GM11168 (cell line): ENCODE results near the gene TTLL11.
"Not testable (repeated sequence)": the region's sequence is repeated elsewhere in the genome, so short reads cannot be mapped to it uniquely, and the experiment has no call there.

ENCODE experiments used
- in situ Hi-C: fragments of 300-500 bp; cut with MboI; formaldehyde crosslinking; loops from one replicate; pipeline ENCODE4 v1.12.0; 2022; ENCODE audit warnings: low sequenced_read_pairs; ENCODE audit not compliant: unreplicated experiment

Gene TTLL11

DNA sequence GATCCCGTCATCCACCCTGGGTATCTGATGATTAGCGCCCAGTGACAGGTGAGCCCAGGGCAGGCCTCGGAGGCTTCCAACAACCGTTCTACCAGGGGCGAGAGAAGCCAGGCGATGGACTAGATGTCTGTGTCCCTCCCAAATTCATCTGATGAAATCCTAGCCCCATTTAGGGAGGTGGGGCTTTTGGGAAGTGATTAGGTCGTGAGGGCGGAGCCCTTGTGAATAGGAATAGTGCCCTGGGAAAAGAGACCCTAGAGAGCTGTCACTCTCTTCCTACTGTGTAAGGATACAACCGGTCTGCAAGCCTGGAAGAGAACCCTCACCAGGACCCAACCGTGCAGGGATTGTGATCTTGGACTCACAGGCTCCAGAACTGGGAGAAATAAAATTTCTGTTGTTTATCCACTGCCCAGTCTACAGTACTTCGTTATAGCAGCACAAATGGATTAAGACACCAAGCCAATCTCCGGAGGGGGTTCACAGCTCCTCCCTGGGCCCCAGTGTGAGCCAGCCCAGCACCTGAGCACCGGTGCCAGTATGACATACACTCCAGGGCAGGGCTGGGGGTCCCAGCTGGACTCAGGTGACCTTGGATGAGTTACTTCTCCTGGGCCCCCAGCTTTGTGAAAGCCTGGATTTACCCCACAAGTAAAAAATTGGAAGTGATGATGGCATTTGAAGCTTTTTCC, 279.4 kb downstream of the TTLL11 start:
- in situ Hi-C loops = no loop called here

DNA sequence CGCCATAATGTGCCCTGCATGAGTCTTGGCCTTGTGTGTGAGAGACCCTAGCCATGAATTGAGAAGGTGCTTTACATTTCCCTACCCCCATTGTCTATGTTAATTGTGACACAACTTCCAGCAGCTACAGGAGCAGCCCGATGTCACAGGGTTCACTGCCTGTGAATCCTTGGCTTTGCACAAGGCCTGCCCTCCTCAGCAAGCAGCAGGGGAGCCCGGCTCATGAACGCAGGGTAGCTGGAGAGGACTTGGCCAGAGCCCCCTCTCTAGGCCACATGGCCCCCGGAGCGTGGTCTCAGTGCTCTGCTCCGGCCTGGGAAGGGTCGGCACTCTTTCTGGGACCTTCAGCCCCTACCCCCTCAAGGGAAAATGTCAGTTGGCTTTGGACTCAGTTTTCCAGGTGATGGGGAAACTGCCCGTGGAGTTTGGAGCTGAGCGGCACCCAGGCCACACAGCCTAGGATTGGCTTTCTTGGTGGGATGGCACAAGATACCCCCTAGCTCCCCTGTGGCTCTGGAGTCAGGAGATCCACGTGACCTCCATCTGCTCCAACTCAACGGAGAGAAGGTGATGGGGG, 280.9 kb downstream of the TTLL11 start:
- in situ Hi-C loops = no loop called here

GRCh38 chr9:121811751-121812150, 281.4 kb downstream of the TTLL11 start:
- in situ Hi-C loops = no loop called here

GRCh38 chr9:121811140-121811539, 282.0 kb downstream of the TTLL11 start:
- in situ Hi-C loops = no loop called here

DNA sequence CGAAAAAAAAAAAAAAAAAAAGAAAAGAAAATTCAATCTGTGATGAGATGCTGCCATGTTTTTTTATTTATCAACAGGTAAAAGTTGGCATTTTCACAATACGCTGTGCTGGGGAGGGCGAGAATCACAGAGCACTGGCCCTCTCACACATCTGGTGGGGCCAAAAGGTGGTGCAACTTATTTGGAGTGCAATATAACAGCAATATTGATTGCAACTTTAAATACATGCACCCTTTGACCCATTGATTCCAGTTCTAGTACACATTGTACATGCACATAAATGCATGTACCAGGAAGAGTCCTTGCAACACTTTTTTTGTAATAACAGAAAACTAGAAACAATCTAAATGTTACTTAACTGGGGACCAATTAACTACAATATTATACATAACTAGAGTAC, 282.6 kb downstream of the TTLL11 start:
- in situ Hi-C loops = no loop called here

GRCh38 chr9:121809356-121810050, 283.6 kb downstream of the TTLL11 start:
- in situ Hi-C loops = no loop called here

GRCh38 chr9:121808781-121809180, 284.3 kb downstream of the TTLL11 start:
- in situ Hi-C loops = no loop called here

GRCh38 chr9:121807823-121808278, 285.3 kb downstream of the TTLL11 start:
- in situ Hi-C loops = no loop called here

DNA sequence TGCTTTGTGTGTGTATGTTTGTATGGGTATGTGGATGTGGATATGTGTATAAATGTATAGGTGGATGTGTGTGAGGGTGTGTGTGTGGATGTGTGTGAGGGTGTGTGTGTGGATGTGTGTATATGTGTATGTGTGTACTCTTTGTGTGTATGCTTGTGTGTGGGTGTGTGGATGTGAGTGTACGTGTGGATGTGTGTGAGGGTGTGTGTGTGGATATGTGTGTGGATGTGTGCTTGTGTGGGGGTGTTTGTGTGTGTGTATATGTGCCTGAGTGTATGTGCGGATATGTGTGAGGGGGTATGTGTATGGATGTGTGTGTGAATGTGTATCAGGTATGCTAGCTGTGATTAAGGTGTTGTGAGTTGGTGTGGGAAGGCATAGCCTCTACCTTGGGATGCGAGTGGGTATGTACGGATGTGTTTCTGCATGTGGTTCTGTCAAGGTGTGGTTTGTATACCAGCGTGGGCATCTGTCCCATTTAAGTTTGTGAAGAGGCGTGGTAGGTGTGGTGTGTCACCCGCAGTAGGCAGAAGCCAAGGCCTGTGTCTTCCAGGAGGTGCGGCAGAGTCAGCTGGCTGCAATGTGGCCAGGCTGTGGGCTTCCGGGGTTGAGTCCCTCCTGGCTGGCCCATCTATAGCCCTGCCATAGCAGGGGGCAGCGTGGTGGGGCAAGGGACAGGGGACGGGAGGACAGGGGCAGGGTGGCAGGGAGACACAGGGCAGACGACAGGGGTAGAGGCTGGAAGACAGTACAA, 285.9 kb downstream of the TTLL11 start:
- in situ Hi-C loops = no loop called here

DNA sequence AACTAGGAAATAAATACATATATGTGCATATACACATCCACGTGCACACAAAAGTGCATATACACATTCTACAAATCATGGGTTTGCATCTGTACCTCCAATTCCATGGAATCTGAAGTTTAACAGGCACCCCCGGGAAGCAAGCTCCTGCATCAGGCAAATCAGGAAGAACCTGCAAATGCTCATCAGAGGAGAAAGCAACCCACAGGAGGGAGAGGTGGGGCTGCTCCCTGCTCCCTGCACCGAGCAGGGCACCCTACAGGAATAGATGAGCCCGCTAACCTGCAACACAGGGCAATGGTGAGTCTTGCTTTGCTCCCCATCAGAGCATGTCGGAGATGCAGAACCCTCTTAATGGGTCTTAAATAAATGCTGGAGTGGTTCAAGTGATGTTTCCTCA, 290.4 kb downstream of the TTLL11 start:
- in situ Hi-C loops = no loop called here

DNA sequence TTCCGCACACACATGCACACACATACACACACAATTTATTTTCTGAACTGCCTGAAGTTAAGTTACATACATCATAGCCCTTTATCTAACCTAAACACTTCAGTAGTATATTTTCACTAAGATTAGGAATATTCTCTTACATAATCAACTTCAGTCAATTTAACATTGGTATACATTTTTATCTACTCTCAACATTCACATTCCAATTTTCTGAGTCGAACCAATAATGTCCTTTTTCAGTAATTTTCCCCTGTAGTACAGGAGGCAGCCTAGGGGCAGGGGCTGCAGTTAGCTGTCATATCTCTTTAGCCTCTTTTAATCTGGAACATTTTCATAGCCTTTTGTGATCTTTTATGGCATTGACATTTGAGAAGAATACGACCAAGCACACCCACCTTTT, 291.5 kb downstream of the TTLL11 start:
- in situ Hi-C loops = no loop called here

DNA sequence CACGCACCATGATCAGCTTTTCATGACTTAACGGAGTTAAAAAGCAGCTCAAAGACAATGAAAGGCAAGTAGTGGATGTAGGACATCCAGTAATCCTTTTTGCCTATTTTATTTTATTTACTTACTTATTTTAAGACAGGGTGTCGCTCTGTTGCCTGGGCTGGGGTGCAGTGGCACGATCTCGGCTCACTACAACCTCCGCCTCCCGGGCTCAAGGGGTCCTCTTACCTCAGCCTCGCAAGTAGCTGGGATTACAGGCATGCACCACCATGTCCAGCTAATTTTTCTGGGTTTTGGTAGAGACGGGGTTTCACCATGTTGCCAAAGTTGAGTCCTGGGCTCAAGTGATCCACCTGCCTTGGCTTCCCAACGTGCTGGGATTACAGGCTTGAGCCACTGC, 292.7 kb downstream of the TTLL11 start:
- in situ Hi-C loops = no loop called here

DNA sequence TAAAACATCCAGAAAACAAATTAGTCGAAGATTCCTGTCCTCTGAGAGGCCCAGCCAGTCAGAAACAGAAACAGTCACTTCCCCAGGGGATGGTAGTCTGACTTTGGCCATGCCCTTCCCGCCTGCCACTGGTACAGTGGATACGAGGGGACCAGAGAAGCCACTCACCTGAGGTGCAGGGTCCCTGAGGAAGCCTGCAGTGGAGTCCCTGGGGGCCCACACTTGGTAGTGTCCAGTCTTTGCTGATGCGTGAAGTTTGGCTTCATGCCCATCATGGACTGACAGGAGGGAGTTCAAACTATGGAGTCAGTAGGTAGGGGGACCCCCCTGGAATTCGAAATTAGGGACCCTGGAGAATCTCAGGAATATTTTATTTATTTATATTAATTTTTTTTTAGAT, 294.2 kb downstream of the TTLL11 start:
- in situ Hi-C loops = no loop called here

GRCh38 chr9:121797081-121797480, 296.0 kb downstream of the TTLL11 start:
- in situ Hi-C loops = no loop called here

GRCh38 chr9:121794334-121794733, 298.8 kb downstream of the TTLL11 start:
- in situ Hi-C loops = not testable (repeated sequence)

GRCh38 chr9:121792476-121792875, 300.6 kb downstream of the TTLL11 start:
- in situ Hi-C loops = not testable (repeated sequence)

DNA sequence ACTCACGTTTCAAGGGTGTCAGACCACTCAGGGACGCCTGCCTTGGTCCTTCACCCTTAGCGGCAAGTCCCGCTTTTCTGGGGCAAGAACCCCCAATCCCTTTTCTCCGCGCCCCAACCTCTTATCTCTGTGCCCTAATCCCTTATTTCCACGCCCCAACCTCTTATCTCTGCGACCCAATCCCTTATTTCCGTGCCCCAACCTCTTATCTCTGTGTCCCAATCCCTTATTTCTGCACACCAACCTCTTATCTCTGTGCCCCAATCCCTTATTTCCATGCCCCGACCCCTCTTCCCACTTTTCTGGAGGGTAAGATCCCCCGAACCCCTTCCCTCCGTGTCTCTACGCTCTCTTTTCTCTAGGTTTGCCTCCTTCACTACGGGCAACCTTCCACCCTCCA, 302.3 kb downstream of the TTLL11 start:
- in situ Hi-C loops = no loop called here

DNA sequence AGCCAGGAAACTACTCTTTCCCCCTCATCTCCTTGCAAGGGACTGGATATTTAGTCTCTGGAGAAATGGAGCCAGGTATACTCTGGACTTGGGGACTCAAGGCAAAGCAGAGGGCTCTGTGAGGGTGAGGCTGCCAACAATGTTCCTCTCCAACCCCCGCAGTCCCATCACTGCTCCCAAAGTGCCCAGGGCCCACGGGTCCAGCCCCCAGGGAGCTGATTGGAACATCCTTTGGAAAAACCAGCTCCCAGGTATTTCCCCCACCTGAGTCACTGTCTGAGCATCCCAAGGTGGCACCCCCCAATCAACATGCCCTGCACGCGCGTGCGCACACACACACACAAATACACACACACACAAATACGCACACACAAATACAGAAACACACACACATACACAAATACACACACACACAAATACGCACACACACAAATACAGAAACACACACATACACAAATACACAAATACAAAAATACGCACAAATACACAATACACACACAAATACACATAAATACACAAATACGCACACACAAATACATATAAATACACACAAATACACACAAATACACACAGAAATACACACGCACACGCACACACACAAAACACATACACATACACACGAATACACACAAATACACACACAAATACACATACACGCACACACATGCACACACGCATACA, 304.3 kb downstream of the TTLL11 start:
- in situ Hi-C loops = no loop called here

- in situ Hi-C loops = no loop called here
Measured at GRCh38 chr9:121786998-121787422, 306.1 kb downstream of the TTLL11 start.

GRCh38 chr9:121786543-121786948, 306.6 kb downstream of the TTLL11 start:
- in situ Hi-C loops = no loop called here
